Hepatic stellate cell (primary cell): ENCODE data around the gene PLCB1.

Experiments
- DNase-seq: peaks from one replicate; pipeline ENCODE4 v3.0.0; 2011; ENCODE audit warnings: low spot score

PLCB1 gene

DNA sequence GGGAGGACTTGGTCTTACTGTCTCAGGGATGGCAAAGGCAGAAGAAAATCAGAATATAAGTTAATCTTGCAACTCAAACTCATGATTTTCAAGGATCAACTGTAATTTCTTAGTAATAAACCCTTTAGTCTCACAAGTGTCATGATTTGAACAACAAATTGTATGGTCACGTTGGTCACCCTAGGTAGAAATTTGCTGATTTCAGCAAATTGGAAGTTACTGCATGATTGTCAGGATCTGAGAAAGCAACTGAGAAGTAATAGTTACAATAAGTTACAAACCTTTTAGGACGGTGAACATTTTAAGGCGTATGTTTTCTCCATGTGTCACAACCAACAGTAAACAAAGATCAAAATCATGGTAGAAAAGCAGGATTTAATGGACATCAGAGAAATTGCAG is 375.2 kb downstream of the PLCB1 start:
- no peak for DNase-seq

DNA sequence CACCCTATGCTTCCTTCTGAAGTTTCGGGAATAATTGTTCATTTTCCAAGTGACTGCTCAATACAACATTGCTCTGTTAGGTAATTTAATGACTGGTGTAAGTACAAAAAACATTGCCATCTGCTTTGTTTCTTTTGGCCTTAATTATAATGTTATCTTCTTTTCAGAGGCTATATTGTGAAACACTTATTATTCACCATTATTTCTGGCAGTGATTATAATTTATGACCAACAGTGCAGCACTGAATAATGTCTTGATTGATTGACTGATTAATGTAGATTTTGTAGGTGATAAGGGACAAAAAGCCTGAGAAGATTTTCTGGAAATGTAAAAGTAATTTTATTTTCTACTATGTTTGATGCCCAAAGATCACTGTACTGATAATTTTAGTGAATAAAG is 377.7 kb downstream of the PLCB1 start:
- DNase-seq, result no peak

DNA sequence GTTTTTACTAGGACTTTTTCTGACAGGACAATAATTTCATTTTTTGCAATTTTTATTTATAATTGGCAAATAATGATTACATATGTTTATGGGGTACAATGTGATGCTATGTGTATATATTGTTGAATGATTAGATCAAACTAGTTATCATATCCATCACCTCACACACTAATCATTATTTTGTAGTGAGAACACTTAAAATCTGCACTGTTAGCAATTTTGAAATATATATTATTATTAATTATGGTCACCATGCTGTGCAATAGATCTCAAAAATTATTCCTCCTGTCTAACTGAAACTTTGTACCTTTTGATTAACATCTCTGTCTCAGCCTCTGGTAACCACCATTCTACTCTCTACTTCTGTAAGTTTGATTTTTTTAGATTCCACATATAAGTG is 378.7 kb downstream of the PLCB1 start:
- DNase-seq, result no peak

DNA sequence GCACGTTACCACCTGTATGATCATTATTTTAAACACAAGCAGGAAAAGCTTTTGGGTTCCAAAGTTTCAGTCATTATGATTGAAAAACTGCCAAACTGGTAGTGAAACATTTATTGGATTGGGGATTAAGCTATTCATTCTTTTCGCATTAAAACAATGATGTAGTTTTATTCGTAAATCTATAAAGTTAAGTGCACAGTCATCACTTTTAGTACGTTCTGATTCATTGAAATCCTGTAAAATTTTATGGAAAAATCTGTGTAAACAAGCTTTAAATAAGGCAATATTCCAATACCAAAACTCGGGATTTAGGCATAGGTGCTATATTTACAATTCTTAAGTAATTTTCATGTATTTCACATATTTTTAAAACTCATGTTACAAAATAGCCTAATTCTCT is 379.9 kb downstream of the PLCB1 start:
- no peak for DNase-seq

DNA sequence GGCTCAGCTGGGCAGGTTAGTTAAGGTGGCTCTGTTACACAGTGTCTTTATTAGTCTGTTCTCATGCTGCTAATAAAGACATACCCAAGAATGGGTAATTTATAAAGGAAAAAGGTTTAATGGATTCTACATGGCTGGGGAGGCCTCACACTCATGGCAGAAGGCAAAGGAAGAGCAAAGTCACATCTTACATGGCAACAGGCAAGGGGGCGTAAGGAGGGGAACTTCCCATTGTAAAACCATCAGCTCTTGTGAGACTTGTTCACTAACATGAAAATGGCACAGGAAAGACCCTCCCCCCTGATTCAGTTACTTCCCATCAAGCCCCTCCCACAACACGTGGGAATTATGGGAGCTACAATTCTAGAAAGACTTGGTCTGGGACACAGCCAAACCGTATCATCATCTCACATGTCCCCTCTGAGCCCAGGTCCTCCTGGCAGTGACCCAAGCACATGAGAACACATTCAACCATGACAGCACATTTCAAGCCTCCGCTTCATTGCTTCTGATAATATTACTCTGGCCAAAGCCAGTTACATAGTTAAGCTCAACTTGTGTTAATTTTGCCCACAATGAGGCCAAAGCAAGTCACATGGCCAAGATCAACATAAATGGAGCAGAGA is 383.9 kb downstream of the PLCB1 start:
- no peak for DNase-seq

DNA sequence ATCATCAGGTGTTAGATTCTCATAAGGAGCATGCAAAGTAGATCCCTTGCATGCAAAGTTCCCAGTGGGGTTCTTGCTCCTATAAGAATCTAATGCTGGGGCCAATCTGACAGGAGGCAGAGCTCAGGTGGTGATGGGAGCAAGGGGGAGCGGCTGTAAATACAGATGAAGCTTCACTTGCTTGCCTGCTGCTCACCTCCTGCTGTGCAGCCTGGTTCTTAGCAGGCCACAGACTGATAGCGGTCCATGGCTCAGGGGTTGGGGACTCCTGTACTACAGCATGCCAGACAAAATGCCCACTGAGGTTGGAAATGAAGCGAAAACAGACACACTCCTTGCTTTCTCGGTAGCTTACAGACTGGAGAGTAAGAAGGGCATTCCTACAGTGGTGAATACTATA is 386.8 kb downstream of the PLCB1 start:
- DNase-seq, result no peak

DNA sequence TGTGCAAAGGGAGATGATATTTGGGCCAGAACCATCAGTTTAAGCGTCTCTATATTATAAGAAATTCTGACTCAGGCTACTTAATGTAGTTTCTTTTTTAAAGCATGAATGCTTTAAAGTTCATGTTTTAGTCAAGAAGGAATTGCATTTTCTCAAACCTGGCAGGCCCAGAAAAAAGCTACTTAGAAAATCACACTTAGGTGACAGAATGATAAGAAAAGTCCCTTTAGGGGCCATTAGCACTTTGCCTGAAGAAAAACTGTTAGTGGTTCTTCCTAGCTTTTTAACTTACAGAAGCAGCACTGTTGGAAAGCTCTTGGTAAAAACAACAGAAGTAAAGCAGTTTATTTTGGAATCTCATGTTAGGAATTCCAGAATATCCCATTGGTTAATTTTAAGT is 387.8 kb downstream of the PLCB1 start:
- no peak for DNase-seq

DNA sequence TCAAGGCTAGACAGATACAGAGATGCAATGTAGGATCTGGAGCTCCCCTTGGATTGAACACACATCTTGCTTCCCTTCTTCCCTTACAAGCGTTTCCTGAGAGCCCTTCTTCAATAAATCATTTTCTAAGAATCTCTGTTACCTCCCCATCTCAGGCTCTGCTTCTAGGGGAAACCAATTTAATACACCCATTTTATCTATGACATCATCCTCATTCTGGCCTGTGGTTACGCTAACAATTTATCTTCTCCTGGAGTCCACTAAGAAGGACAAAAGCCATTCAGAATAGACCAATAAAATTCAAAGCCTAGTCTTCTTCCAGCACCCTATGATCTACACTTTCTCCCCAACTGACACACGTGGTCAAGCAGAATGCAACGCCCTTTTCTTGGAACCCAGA is 390.1 kb downstream of the PLCB1 start:
- DNase-seq, result no peak

DNA sequence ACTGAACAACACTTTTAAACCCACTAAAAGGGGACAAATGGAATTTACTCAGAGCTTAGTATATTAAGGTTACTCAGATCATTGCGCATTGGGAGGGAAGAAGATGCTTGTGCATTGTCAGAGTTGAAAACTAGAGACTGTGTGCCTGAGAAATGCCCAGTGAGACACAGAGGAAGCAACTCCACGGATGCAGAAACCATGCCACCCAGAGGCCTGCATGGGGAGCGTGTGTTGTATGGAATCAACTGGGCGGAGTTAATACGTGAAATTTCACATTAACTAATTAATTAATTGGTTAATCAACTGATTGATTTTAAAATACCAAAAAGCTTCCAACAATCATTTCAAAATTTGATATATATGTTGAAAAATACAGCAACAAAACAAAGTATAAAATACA is 391.6 kb downstream of the PLCB1 start:
- no peak for DNase-seq

DNA sequence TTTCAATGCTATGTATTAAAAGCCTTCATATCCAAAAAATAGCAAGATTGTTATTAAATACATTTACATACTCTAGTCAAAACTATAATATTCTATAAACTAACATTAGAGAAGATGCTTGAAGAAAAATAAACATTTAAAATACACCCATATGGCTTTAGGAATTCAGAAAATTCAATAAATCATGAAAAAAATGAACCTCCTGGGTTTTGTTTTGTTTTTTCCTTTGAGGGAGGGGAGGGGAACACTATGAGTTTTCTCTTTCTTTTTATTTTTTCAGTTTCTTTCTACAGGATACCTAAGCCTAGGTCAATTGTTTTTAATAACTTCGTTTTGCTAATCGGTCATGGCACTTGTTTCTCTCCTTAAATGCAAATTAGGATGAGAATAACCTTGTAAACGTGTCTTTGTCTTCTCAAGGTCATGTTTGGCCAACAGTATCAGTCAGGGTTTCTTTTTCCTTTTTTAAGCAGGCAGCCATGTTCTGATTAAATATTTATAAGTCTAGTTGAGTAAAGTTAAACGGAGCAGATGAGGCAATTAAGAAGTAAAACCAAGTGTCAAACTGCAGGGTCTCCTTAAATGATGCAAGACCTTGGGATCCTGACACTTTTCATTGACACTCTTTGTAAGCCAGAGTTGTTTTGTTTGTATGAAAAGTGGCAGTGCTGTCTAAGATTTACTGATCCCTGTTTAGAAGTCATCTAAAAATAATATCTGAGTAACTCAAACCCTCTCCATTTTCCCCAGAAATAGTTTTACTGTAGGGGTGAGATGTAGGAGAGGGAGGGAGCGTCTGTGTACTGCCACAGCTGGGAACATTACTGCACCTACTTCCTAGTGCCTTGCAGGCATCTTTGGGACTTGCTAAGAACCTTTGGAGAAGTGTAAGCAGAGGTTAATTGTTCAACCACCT is 392.3 kb downstream of the PLCB1 start:
- no peak for DNase-seq

DNA sequence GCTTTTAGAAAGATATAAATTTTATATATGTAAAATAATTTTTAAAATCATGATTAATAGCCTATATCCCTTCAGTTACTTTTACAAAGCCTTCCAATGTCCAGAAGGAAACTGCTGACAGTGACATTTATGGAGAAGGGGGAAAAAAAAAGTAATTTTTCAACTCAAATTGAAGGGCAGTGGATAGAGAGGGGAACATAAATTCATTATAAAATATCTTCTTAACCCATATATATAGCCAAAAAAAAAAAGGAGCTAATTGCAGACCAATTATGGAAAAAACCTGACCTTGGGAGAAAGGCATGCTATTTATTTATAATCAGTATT is 392.9 kb downstream of the PLCB1 start:
- no peak for DNase-seq

DNA sequence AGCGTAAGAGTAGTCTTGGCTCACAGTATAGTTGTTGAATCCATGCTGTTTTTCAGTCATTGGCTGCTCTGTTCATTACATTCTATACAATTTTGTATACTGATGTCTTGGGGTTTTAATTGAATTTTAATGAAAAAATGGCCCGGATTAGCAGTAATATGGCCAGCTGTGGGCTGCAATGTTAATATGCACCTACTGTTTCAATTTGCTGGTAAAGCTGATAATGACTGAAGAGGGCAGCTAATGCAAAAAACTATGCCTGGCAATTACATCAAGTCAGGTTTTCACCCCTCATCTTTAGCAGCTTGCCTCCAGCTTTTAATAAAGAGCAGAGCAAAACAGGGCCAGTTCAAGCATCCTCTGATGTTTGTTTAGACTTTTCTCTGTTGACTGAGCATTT is 394.5 kb downstream of the PLCB1 start:
- no peak for DNase-seq

DNA sequence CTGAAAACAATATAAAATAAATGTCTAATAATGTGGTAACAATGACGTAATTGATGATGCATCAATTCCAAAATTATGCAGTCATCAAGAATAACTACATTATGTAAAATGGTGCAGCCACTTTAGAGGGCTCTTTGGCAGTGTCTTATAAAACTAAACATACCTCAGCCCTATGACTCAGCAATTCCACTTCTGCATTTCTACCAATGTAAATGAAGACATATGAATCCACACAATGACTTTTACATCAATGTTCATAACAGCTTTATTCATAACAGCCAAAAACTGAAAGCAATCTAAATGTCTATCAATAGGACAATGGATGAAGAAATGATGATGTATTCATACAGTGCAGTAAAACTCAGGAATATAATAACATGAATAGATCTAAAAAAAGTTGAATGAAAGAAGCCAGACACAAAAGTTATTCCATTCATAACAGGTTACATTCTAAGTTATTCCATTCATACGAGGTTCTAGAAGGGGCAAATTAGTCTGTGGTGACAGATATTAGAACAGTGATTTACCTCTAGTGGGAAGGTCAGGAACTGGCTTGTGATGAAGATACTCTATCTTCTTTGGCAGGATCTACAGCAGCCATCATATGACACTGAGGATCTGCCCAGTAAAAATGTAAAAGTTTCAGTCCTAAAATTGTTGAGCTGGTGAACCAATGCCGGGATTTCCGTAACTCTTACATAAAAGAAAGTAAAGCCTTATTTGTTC is 396.1 kb downstream of the PLCB1 start:
- DNase-seq, result no peak

DNA sequence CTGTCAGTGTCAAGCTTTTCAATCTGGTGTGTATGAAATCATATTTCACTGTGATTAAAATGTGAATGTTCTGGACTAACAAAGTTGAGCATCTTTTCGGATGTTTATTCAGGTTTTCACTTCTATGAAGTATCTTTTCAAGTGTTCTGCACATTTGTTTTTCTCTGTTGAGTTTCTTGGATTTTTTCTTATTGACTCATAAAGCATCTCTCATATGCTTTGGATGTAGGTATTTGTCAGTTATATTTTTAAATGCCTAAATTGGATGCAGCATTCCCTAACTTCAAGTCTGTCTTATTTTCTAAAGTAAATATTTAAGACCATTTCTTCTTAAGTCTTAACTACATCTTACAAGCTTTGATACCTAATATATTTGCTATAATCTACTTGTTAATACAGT is 398.0 kb downstream of the PLCB1 start:
- DNase-seq, result no peak

DNA sequence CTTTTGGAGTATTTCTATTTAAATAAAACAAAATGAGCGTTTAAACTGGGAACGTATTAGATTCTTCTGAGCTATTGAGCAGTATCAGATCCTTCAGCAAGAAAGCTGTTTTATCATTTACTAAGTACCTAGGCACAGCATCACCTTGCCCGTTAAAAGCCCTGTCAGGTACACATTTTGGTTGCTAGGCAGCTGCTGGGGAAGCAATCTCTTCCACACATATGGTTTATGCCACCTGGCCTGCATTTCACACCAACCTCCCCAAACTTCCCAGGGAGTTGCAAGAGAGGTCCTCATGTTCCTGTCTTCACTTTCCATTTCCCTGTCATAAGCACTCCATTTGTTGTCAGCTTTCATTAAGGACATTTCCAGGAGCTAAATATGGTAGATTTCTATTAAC is 400.1 kb downstream of the PLCB1 start:
- no peak for DNase-seq

DNA sequence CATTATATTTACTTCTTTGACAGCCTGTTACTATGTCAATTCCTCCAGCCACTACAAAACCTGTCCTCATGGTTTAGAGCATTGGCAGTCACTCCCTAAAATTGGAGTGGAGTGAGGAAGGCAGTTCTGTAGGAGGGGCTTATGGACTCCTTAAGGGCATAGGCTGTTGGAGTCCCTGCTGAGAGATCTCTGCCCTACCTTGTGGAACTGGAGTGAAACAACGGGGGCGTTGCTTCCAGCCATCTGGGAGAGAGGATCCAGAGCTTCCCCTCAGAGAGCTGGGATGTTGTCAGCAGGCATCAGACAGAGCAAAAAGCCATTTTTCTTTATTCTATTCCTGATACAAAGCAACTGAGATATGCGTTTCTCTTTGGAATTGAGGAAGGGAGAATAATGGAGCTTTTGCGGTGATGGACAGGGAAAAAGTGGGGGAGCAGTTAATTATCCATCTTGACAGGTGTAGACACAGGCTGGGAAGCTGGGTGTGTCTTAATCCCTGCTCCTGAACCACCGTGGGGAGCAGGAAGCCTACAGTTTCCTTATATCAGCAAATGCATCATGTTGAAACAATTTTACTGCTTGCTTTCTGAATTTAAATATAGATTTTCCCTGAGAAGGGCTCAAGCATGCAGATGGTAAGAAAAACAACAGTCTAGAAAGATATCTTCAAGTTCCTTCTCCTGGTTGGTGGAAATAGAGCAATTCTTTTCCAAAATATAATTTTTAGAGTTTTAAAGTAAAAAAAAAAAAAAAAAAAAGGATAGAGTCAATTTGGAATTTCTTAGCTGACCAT is 402.5 kb downstream of the PLCB1 start:
- DNase-seq, result no peak

DNA sequence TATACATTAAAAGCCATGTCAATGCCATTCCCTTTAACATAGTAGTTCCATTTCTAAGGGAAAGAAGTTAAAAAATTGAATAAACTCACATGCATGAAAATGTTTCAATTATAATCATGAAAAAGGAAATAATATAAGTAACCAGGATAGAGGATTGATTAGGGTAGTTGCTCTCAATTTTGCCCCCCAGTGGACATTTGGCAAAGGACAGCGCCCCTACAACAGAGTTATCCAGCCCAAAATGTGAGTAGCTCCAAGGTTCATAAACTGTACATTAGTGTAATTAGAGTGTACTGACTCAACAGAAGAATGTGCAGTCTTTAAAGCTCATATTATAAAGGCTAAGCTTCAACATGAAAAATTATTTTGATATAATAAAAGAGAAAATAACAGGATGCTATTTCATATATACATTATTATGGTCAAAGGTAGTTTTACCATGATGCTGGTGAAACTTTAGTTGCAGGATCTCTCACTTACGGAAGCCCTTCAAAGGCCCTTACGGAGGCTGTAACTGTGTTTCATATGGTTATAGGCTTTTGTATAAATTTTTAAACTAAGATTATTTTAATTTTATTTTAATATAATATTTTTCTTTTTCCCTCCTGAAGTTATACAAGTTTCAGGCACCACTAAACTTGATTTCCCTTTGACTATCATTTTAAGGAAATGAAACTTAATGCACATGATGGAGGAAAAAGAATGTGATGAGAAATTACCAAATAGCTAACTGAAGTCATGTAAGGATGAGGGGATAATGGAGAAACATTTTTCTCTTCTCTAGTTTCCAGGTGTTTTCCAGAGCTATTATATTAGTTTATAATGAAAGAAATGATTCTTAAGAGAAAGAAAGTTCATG is 403.6 kb downstream of the PLCB1 start:
- DNase-seq, result no peak

DNA sequence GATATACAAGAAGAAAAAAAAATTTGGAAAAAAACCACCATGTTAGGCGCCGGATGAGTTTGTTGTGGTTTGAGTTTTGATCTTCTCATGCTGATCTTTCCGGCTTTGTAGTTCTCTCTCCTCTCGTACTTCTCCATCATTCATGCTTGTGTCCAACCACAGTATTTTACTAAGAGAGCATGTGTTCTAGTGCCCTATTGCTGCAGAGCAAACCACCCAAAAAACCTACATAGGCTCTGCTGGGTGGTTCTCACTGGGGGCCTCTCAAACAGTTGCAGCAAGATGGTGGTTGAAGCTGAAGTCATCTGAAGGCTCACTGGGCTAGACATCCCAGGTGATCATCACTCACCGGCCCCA is 404.2 kb downstream of the PLCB1 start:
- DNase-seq, result no peak

DNA sequence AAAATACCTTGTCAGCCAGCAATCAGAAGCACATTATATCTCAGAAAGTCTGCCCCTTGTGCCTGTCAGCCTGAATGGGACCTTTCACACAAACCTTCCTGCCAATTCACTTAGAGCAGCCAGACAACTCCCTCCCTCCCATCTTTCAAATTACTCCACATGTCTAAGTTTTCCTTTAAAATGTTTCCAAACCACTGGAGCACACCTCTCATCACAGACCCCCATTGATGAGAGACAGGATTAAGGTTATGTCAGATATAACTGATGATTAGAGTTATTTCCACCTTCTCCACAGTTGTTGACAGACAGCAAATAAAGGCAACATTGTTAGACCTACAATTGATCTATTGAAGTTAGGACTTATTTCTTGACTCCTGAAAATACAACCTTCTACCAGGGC is 408.4 kb downstream of the PLCB1 start:
- no peak for DNase-seq

DNA sequence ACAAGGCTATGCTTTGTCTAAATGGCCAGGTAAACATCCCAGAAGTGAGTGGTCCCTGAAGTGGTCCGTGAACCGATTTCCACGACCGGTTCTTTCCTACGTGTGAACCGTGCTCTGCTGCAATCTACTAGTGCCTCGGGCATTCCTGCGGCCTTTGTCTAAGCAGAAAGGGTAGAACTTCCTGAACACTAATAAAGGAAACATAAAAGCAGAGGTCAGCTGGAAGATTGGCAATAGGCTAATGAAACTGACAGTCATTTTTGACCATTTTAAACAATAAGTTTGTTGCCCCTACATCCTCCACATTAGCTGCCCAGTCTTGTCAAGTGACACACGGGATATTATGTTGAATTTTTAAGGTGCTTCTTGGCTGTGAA is 410.0 kb downstream of the PLCB1 start:
- no peak for DNase-seq

DNA sequence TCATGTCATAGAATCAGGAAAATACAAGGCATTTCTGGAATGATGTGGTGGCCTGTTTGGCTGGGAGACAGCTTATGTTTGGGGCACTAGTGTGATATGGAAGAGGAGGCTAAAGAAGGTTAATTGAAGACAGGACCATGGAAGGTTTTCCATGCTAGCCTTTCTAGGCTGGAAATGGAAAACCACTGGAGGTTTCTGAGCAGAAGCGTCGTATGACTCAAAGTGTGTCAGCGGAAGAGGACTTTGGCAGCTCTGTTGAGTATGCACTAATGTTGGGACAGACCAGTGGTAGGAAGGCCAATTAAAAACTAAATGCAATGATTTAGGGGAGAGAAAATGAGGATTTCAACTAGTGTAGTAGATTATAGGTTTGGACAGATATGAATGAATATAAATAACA is 413.1 kb downstream of the PLCB1 start:
- no peak for DNase-seq
